LNCaP clone FGC (cell line): ENCODE data around the gene TRMT5.

ENCODE experiments used
- DNase-seq: peaks from one replicate; pipeline ENCODE4 v3.0.0-alpha.2; 2011; ENCODE audit warnings: low read depth
- H3K4me3 ChIP-seq: 2 replicates; pipeline ENCODE4 v1.5.1; 2011; ENCODE audit warnings: mild to moderate bottlenecking, low read depth, low read length, control low read depth
- TF ChIP-seq, protein P1 (sequence below): IDR thresholded peaks from 2 replicates; pipeline ENCODE4 v1.5.1; 2012; ENCODE audit warnings: mild to moderate bottlenecking; ENCODE audit not compliant: control insufficient read depth, insufficient read depth; ENCODE audit errors: extremely low read depth

The TRMT5 gene

DNA sequence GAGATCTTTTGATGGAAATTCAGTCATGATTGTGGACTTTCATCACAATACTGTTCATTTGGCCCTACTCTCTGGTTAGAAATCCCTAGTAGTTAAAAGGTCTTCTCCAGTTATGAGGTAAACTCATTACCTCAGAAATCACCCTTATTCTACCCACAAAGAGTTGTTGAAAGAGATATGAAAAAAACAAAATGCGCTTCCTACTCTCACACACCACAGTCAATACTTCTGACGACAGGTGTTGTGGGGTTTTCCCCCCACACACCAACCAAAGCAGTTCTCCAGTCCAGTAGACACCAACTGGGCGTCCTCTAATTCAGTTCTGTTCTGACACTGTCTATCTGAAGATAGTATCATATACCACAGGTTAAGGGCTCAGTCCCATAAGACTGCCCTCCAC, 54.9 kb downstream of the TRMT5 start:
- TF ChIP-seq, protein P1, sequence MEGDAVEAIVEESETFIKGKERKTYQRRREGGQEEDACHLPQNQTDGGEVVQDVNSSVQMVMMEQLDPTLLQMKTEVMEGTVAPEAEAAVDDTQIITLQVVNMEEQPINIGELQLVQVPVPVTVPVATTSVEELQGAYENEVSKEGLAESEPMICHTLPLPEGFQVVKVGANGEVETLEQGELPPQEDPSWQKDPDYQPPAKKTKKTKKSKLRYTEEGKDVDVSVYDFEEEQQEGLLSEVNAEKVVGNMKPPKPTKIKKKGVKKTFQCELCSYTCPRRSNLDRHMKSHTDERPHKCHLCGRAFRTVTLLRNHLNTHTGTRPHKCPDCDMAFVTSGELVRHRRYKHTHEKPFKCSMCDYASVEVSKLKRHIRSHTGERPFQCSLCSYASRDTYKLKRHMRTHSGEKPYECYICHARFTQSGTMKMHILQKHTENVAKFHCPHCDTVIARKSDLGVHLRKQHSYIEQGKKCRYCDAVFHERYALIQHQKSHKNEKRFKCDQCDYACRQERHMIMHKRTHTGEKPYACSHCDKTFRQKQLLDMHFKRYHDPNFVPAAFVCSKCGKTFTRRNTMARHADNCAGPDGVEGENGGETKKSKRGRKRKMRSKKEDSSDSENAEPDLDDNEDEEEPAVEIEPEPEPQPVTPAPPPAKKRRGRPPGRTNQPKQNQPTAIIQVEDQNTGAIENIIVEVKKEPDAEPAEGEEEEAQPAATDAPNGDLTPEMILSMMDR = no peak
- no peak for DNase-seq
- H3K4me3 ChIP-seq = no peak overlapping the region

DNA sequence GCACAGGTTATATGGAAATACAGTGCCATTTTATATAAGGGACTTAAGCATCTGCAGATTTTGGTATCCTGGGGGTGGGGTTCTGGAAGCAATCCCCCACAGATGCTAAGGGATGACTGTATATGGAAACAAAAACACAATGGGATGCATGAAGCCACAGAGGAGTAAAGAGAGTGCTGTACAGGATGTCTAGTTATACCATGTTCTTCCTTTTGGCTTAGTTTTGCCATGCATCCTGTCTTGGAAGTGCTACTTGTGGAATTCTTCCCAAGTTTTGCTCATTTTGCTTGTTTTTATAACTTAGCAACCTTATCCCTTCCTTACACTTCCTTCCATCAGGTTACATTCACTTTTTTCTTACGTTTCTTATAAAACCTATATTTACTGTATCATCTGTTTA, 55.6 kb downstream of the TRMT5 start:
- TF ChIP-seq, protein P1 = no peak
- H3K4me3 ChIP-seq = no peak overlapping the region
- no peak for DNase-seq

DNA sequence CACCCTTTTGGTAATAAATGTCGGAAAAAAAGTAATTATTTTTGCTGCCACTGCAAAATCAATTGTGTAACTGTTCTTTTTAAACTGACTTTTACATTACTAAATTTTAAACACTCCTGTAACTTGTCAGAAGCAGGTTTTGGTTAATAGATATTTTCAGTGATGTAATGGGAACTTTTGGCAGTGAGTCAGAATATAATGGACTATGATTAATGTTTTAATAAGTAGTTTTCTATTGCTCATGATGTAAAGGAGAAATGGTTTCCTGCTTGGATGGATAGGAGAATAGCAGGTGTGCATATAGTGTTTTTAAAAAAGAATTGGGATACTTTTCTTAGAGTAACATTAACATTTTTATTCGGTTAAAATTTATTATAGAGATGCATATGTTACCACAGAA, 58.8 kb downstream of the TRMT5 start:
- H3K4me3 ChIP-seq = no peak overlapping the region
- no peak for DNase-seq
- TF ChIP-seq, protein P1 = no peak
